ENCODE results near the gene CABP1.

DNA sequence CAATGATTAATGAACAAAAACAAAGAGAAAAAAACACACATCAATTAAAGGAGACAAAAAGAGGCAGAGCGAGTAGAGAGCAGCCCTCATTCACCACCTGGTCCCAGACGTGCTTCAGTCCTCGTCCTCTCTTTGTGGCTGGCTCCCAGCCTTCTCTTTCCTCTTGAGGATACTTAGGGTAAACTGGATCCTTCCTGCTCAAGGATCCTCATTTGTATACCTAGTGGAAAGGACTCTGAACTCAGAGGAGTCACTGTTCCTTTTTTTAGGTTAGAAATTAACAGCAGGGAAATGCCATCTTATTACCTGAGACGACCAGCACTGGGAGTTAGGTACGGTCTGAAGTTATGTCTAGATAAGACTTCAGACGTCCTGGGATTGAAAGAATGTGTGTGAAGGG, 56.2 kb downstream of the CABP1 start:
- TF ChIP-seq, protein P1, sequence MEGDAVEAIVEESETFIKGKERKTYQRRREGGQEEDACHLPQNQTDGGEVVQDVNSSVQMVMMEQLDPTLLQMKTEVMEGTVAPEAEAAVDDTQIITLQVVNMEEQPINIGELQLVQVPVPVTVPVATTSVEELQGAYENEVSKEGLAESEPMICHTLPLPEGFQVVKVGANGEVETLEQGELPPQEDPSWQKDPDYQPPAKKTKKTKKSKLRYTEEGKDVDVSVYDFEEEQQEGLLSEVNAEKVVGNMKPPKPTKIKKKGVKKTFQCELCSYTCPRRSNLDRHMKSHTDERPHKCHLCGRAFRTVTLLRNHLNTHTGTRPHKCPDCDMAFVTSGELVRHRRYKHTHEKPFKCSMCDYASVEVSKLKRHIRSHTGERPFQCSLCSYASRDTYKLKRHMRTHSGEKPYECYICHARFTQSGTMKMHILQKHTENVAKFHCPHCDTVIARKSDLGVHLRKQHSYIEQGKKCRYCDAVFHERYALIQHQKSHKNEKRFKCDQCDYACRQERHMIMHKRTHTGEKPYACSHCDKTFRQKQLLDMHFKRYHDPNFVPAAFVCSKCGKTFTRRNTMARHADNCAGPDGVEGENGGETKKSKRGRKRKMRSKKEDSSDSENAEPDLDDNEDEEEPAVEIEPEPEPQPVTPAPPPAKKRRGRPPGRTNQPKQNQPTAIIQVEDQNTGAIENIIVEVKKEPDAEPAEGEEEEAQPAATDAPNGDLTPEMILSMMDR (IDR thresholded peaks at IDR 0.05) = no peak
- TF ChIP-seq EZH2 (IDR thresholded peaks at IDR 0.05) = no peak

Measured in neural progenitor cell (in vitro differentiated cells).